Left lung (tissue), 10 donors: Measurements from ENCODE around the gene RGS17. TPM values are rescaled to one million over a fixed set of nuclear protein-coding genes. Genes with fewer than 3 reads are reported as not detected.

Source experiments
- ATAC-seq: fragments of 200-7000 bp; cut with Tn5 transposase; one replicate; pipeline ENCODE4 v1.9.1; 2020; ENCODE audit warnings: moderate library complexity
- DNase-seq, 4 donors: peaks; one replicate each; pipeline ENCODE4 v3.0.0-alpha.2; 2013 to 2020
- H3K27ac ChIP-seq, 2 donors: fragments of 200-600 bp; sonication (generic) in 1 of 2; one replicate each; pipeline versions ENCODE4 v1.5.0 to v1.8.0; 2020 to 2021
- H3K27me3 ChIP-seq, 2 donors: fragments of 200-600 bp; sonication (generic) in 1 of 2; one replicate each; pipeline versions ENCODE4 v1.5.0 to v1.8.0; 2020 to 2021
- H3K36me3 ChIP-seq, 2 donors: fragments of 200-600 bp; sonication (generic) in 1 of 2; one replicate each; pipeline versions ENCODE4 v1.5.0 to v1.8.0; 2020 to 2021
- H3K4me1 ChIP-seq, 2 donors: fragments of 200-600 bp; one replicate each; pipeline ENCODE4 v1.8.0; 2021
- H3K4me3 ChIP-seq, 2 donors: fragments of 200-600 bp; sonication (generic) in 1 of 2; one replicate each; pipeline versions ENCODE4 v1.5.0 to v1.8.0; 2020 to 2021; ENCODE audit warnings: mild to moderate bottlenecking in 1 of 2
- H3K9me3 ChIP-seq, 2 donors: fragments of 200-600 bp; sonication (generic) in 1 of 2; one replicate each; pipeline versions ENCODE4 v1.5.0 to v1.8.0; 2020 to 2021
- CTCF ChIP-seq, 2 donors: fragments of 200-600 bp; sonication (generic) in 1 of 2; IDR thresholded peaks; one replicate each; pipeline versions ENCODE4 v1.5.0 to v1.8.0; 2021; ENCODE audit warnings: antibody characterized with exemption in 2 of 2
- intact Hi-C, 2 donors: fragments of 100-400 bp; cut with DNase I; formaldehyde crosslinking; loops; one replicate each; pipeline versions ENCODE4 v1.11.2 to v1.14.2; 2022
- polyA plus RNA-seq, 6 donors: library from polyadenylated mRNA; unstranded; fragments of 120-200 nt; gene quantifications; one replicate each; pipeline ENCODE4 v1.2.1, GENCODE V29; 2013; ENCODE audit not compliant: insufficient read length in 6 of 6
- total RNA-seq, 2 donors: library from RNA; stranded (reverse); fragmentation: NEBNext Ultra II Directional; extraction: Animal tissue kit (Norgen Biotek cat#: 25700); gene quantifications; one replicate each; pipeline ENCODE4 v1.2.1, GENCODE V29; 2021
- donor health status: DM: no; HTN: yes; CAD: no.
- donor health status: DM: no; HTN: no; CAD: no.

The RGS17 gene
- total and polyA plus RNA-seq, 8 donors: 0.15 to 2.7 (median 2.3) TPM

- Histone ChIP-seq H3K36me3 (no peaks in the 10 kb centered on the region), H3K4me3 (no peak overlapping the region), H3K27ac (no peak overlapping the region), H3K9me3 (no peaks in the 10 kb centered on the region), H3K27me3 (no peaks in the 10 kb centered on the region), H3K4me1 (no peaks in the 10 kb centered on the region)
- DNase-seq (no peak), ATAC-seq (no peak)
- intact Hi-C loops: no loop called here
- no peak for TF ChIP-seq CTCF (IDR thresholded peaks at IDR 0.05)
These were observed 27.8 kb downstream of the RGS17 start for GRCh38 chr6:153103319-153103655.

GRCh38 chr6:153102605-153103318 lies 28.3 kb downstream of the RGS17 start:
- Histone ChIP-seq H3K36me3 (no peaks in the 10 kb centered on the region), H3K9me3 (no peaks in the 10 kb centered on the region), H3K4me3 (no peak overlapping the region), H3K27me3 (no peaks in the 10 kb centered on the region), H3K27ac (no peak overlapping the region), H3K4me1 (no peaks in the 10 kb centered on the region)
- DNase-seq (no peak), ATAC-seq (no peak)
- TF ChIP-seq CTCF (IDR thresholded peaks at IDR 0.05): no peak
- intact Hi-C loops: no loop called here

- H3K4me1 ChIP-seq: no peaks in the 10 kb centered on the region
- H3K27me3 ChIP-seq: no peaks in the 10 kb centered on the region
- DNase-seq: no peak
- H3K36me3 ChIP-seq: no peaks in the 10 kb centered on the region
- no peak for ATAC-seq
- intact Hi-C loops: no loop called here
- no peak overlapping the region for H3K27ac ChIP-seq
- no peak overlapping the region for H3K4me3 ChIP-seq
- TF ChIP-seq CTCF (IDR thresholded peaks at IDR 0.05): no peak
- no peaks in the 10 kb centered on the region for H3K9me3 ChIP-seq
These were observed 29.6 kb downstream of the RGS17 start for GRCh38 chr6:153101461-153101860.

GRCh38 chr6:153099636-153100035 lies 31.4 kb downstream of the RGS17 start:
- H3K9me3 ChIP-seq: no peaks in the 10 kb centered on the region
- no peak for TF ChIP-seq CTCF (IDR thresholded peaks at IDR 0.05)
- ATAC-seq: no peak

GRCh38 chr6:153096792-153097191 lies 34.3 kb downstream of the RGS17 start:
- Histone ChIP-seq H3K27ac (no peak overlapping the region), H3K4me3 (no peak overlapping the region), H3K27me3 (no peaks in the 10 kb centered on the region), H3K36me3 (no peaks in the 10 kb centered on the region), H3K4me1 (no peaks in the 10 kb centered on the region), H3K9me3 (no peaks in the 10 kb centered on the region)
- TF ChIP-seq CTCF (IDR thresholded peaks at IDR 0.05): no peak
- ATAC-seq (no peak), DNase-seq (no peak)
- intact Hi-C loops: no loop called here

More at GRCh38 chr6:153099636-153100035, 31.4 kb downstream of the RGS17 start:
- Histone ChIP-seq H3K27me3 (no peaks in the 10 kb centered on the region), H3K27ac (no peak overlapping the region), H3K36me3 (no peaks in the 10 kb centered on the region), H3K4me1 (no peaks in the 10 kb centered on the region), H3K4me3 (no peak overlapping the region)
- no peak for DNase-seq
- intact Hi-C loops: no loop called here
